Osteoblast (primary cell): ENCODE results near the gene EMC9. TPM values are rescaled to one million over a fixed set of nuclear protein-coding genes. Genes with fewer than 3 reads are reported as not detected.

Experiments used
- DNase-seq: peaks from one replicate; pipeline ENCODE4 v3.0.0; 2011; ENCODE audit warnings: low spot score, mixed read lengths; ENCODE audit not compliant: insufficient read length; ENCODE audit errors: missing footprints
- H2AFZ ChIP-seq: 2 replicates; pipeline ENCODE4 v1.6.0; 2011; ENCODE audit warnings: mild to moderate bottlenecking, low read length
- H3K27ac ChIP-seq: 2 replicates; pipeline ENCODE4 v1.5.1; 2011; ENCODE audit warnings: mild to moderate bottlenecking, low read depth, low read length, moderate library complexity
- H3K27me3 ChIP-seq: 2 replicates; pipeline ENCODE4 v1.6.0; 2012; ENCODE audit warnings: mild to moderate bottlenecking, control low read depth, inconsistent platforms, low read length, moderate library complexity; ENCODE audit not compliant: insufficient read depth
- H3K36me3 ChIP-seq: 2 replicates; pipeline ENCODE4 v1.5.1; 2011; ENCODE audit warnings: mild to moderate bottlenecking, low read length, control low read depth, moderate library complexity; ENCODE audit not compliant: insufficient read depth
- H3K4me1 ChIP-seq: 2 replicates; pipeline ENCODE4 v1.5.1; 2011; ENCODE audit warnings: mild to moderate bottlenecking, low read length, control low read depth, moderate library complexity; ENCODE audit not compliant: insufficient read depth
- H3K4me2 ChIP-seq: 2 replicates; pipeline ENCODE4 v1.6.0; 2011; ENCODE audit warnings: mild to moderate bottlenecking, low read length; ENCODE audit not compliant: insufficient read depth
- H3K4me3 ChIP-seq: fragments of 200-600 bp; sonication (generic); 3 replicates; pipeline ENCODE4 v1.5.1; 2012; ENCODE audit warnings: mild to moderate bottlenecking, low read length, inconsistent platforms; ENCODE audit not compliant: insufficient read depth
- H3K79me2 ChIP-seq: 2 replicates; pipeline ENCODE4 v1.6.0; 2012; ENCODE audit warnings: mild to moderate bottlenecking, low read length, control low read depth, inconsistent platforms; ENCODE audit not compliant: insufficient read depth
- H3K9me3 ChIP-seq: 2 replicates; pipeline ENCODE4 v1.5.1; 2011; ENCODE audit warnings: low read depth, low read length, control low read depth
- H4K20me1 ChIP-seq: 2 replicates; pipeline ENCODE4 v1.6.0; 2012; ENCODE audit warnings: mild to moderate bottlenecking, low read length, control low read depth; ENCODE audit not compliant: insufficient read depth
- total RNA-seq: library from RNA; depleted of rRNA; stranded (reverse); fragments of >200 nt; gene quantifications from 2 replicates; pipeline ENCODE4 v1.2.3, GENCODE V29; 2012
- TF ChIP-seq, protein P1 (sequence below): IDR thresholded peaks from 2 replicates; pipeline ENCODE4 v1.5.1; 2011; ENCODE audit warnings: mild to moderate bottlenecking, low read depth, low read length, moderate library complexity; ENCODE audit errors: extremely low read depth

EMC9 gene
- total RNA-seq, 1 donor: 6.9 TPM

DNA sequence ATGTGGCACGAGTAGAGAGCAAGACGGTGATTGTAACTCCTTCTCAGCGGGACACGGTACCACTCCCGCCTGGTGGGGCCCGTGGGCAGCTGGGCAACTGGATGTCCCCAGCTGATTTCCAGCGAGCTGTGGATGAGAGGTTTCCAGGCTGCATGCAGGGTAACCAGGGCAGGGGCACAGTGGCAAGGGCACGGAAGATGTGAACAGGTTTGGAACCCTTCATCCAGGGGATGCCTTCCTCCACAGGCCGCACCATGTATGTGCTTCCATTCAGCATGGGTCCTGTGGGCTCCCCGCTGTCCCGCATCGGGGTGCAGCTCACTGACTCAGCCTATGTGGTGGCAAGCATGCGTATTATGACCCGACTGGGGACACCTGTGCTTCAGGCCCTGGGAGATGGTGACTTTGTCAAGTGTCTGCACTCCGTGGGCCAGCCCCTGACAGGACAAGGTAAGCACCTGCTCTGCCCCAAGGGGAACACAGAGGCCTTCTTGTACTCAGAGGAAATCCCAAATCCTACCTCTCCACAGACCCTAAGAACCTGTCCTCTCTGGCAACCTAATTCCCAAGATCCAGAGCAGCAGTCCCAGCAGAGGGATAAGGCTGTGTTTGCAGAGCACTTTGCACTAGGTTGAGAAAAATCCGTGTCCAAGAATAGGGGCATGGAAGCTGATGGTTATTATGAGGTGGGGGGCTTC, 43.0 kb downstream of the EMC9 start:
- peak; percentile 60 for DNase-seq
- Histone ChIP-seq H2AFZ (no peak overlapping the region), H3K9me3 (no peaks in the 10 kb centered on the region), H3K4me3 (no peak overlapping the region), H3K4me2 (no peak overlapping the region), H3K79me2 (peaks cover 10% of the 10 kb centered on the region), H4K20me1 (no peaks in the 10 kb centered on the region), H3K27me3 (no peaks in the 10 kb centered on the region), H3K27ac (no peak overlapping the region), H3K4me1 (peaks cover 10% of the 10 kb centered on the region), H3K36me3 (peaks cover 17% of the 10 kb centered on the region)
- TF ChIP-seq, protein P1, sequence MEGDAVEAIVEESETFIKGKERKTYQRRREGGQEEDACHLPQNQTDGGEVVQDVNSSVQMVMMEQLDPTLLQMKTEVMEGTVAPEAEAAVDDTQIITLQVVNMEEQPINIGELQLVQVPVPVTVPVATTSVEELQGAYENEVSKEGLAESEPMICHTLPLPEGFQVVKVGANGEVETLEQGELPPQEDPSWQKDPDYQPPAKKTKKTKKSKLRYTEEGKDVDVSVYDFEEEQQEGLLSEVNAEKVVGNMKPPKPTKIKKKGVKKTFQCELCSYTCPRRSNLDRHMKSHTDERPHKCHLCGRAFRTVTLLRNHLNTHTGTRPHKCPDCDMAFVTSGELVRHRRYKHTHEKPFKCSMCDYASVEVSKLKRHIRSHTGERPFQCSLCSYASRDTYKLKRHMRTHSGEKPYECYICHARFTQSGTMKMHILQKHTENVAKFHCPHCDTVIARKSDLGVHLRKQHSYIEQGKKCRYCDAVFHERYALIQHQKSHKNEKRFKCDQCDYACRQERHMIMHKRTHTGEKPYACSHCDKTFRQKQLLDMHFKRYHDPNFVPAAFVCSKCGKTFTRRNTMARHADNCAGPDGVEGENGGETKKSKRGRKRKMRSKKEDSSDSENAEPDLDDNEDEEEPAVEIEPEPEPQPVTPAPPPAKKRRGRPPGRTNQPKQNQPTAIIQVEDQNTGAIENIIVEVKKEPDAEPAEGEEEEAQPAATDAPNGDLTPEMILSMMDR: no peak

DNA sequence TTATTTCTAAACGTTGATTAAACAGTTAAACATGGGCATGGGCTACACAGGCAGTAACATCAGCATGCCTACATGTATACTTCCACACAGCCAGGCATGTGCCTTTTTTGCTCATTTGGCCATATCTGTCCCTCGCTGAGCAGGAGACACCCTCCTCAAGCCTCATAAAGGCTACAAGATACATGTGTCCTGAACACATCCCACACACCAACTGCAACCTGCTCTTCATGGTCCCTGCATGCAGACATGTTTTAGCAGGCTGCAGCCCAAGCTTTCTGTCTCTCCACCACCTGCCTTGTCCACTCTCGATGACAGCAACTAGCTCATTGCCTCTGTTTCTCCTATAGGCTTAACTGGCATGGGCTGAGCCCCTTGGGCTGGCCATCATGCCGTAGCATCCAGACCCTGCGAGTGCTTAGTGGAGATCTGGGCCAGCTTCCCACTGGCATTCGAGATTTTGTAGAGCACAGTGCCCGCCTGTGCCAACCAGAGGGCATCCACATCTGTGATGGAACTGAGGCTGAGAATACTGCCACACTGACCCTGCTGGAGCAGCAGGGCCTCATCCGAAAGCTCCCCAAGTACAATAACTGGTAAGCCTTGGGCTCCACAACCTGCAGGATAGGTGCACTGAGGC, 44.7 kb downstream of the EMC9 start:
- H3K36me3 ChIP-seq: peaks cover 15% of the 10 kb centered on the region
- no peaks in the 10 kb centered on the region for H3K27me3 ChIP-seq
- no peaks in the 10 kb centered on the region for H3K9me3 ChIP-seq
- no peak overlapping the region for H2AFZ ChIP-seq
- TF ChIP-seq, protein P1: no peak
- H3K27ac ChIP-seq: no peak overlapping the region
- no peaks in the 10 kb centered on the region for H4K20me1 ChIP-seq
- DNase-seq: peak; percentile 82
- H3K4me1 ChIP-seq: peaks cover 10% of the 10 kb centered on the region
- no peak overlapping the region for H3K4me3 ChIP-seq
- H3K4me2 ChIP-seq: no peak overlapping the region
- H3K79me2 ChIP-seq: peaks cover 10% of the 10 kb centered on the region

DNA sequence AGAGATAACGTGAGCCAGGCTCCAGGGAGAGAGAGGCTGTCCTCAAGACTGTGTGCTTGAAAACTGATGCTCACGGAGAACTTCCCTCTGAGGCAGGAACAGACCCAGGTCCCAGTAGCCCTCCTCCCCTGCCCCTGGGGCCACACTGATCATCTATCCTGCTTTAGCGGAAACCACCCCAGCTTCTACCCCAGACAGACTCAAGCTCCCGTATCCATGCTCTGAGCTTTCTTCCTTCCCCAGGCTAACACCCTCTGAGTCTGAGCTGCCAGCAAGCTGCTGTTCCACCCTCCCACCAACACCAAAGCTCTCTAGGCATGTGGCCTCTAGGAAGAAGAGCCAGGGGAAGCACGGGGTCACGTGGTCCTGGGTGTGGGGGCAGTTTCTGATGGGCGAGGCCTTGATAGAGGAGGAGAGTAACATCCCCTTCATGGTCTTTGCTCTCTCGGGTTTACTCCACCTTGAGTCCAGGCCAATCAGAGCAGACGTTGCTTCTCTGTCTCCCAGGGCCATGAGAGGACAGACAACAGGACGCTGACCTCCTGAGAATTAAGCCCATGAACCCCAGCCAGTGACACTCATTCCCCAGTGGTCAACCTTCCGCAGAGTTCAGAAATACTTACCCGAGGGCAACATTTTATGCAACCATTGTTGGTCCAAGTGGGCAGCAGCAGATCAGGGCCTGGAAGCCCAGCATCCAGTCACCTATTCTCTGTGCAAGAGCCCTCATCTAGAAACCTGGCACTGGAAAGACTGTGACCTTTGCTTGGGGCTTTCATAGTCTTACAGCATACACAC, 45.9 kb downstream of the EMC9 start:
- H3K27me3 ChIP-seq: no peaks in the 10 kb centered on the region
- no peaks in the 10 kb centered on the region for H4K20me1 ChIP-seq
- DNase-seq: peak; percentile 84
- H3K79me2 ChIP-seq: peaks cover 10% of the 10 kb centered on the region
- H3K4me3 ChIP-seq: peak overlapping the region; percentile 92
- H3K4me1 ChIP-seq: peaks cover 10% of the 10 kb centered on the region
- no peaks in the 10 kb centered on the region for H3K9me3 ChIP-seq
- peak overlapping the region; percentile 57 for H3K27ac ChIP-seq
- peaks cover 8% of the 10 kb centered on the region for H3K36me3 ChIP-seq
- H3K4me2 ChIP-seq: peak overlapping the region; percentile 89
- TF ChIP-seq, protein P1: no peak
- peak overlapping the region; percentile 91 for H2AFZ ChIP-seq
